A549 (cell line): ENCODE results near the gene VAT1L. TPM values are rescaled to one million over a fixed set of nuclear protein-coding genes. Genes with fewer than 3 reads are reported as not detected.
A peak's percentile ranks its signal among the peaks of the same experiment; 100 is the strongest.

Experiments
- ATAC-seq, 2 experiments: fragments of 200-7000 bp in 1 of 2; fragments of >200 bp in 1 of 2; cut with Nextera tagmentation in 1 of 2; cut with Tn5 transposase in 1 of 2; 3 replicates each; pipeline versions ENCODE4 v1.8.0 to v1.9.1; 2018 to 2020; ENCODE audit warnings: mild to moderate bottlenecking in 1 of 2, moderate library complexity in 1 of 2
- CTCF ChIA-PET: fragments of 300-600 bp; sonication (Branson Sonifier 250); formaldehyde crosslinking; extraction: SDS; loops from one replicate; lab custom pipeline; 2021; ENCODE audit warnings: antibody characterized with exemption, inconsistent platforms; lab: Yijun Ruan, JAX
- POLR2A ChIA-PET: fragments of 350-600 bp; formaldehyde crosslinking; extraction: SDS; loops from one replicate; lab custom pipeline; 2021; ENCODE audit warnings: antibody characterized with exemption, inconsistent platforms; lab: Yijun Ruan, JAX
- DNase-seq, 2 experiments: peaks; one replicate each; pipeline versions ENCODE4 v3.0.0 to v3.0.0-alpha.2; 2011 to 2016; ENCODE audit warnings: low read depth in 1 of 2, low spot score in 1 of 2
- FAIRE-seq: peaks from 2 replicates; lab custom pipeline; 2011; peaks lifted over from hg19 to GRCh38; lab: Jason Lieb, UNC
- H3K27ac ChIP-seq, 2 experiments: fragments of >200 bp; sonication (Bioruptor Twin); formaldehyde crosslinking; 3 replicates each; pipeline ENCODE4 v1.5.1; 2016 to 2017
- H3K4me1 ChIP-seq: fragments of >200 bp; sonication (Bioruptor Twin); formaldehyde crosslinking; 3 replicates; pipeline ENCODE4 v1.6.1; 2016
- H3K4me2 ChIP-seq: fragments of >200 bp; sonication (Bioruptor Twin); formaldehyde crosslinking; 3 replicates; pipeline ENCODE4 v1.6.1; 2016
- H3K4me3 ChIP-seq: fragments of >200 bp; sonication (Bioruptor Twin); formaldehyde crosslinking; 3 replicates; pipeline ENCODE4 v1.5.1; 2016
- H3K9me3 ChIP-seq: fragments of >200 bp; sonication (Bioruptor Twin); formaldehyde crosslinking; 3 replicates; pipeline ENCODE4 v1.6.1; 2016
- BCL3 ChIP-seq: fragments of >200 bp; sonication (Bioruptor Twin); formaldehyde crosslinking; IDR thresholded peaks from 3 replicates; pipeline ENCODE4 v1.6.1; 2016
- CBX2 ChIP-seq: fragments of 200-600 bp; sonication (generic); IDR thresholded peaks from 2 replicates; pipeline ENCODE4 v1.6.1; 2016; ENCODE audit warnings: low read depth, mild to moderate bottlenecking, borderline replicate concordance
- CTCF ChIP-seq: fragments of >200 bp; sonication (Bioruptor Twin); formaldehyde crosslinking; IDR thresholded peaks from 3 replicates; pipeline ENCODE4 v1.5.1; 2016
- E2F6 ChIP-seq: IDR thresholded peaks from 2 replicates; pipeline ENCODE4 v1.6.1; 2012; ENCODE audit warnings: low read depth, borderline replicate concordance
- ELK1 ChIP-seq: fragments of 150-350 bp; IDR thresholded peaks from 2 replicates; pipeline ENCODE4 v1.6.1; 2014; ENCODE audit warnings: low read depth, mild to moderate bottlenecking, low read length
- FOSL2 ChIP-seq, 2 experiments: fragments of 450-650 bp in 1 of 2; fragments of >200 bp in 1 of 2; sonication (Bioruptor Twin) in 1 of 2; formaldehyde crosslinking; IDR thresholded peaks; 2 replicates each; pipeline versions ENCODE4 v1.5.0 to v1.6.1; 2016 to 2020; ENCODE audit warnings: mild to moderate bottlenecking in 1 of 2, moderate library complexity in 1 of 2
- HDAC2 ChIP-seq: fragments of 200-600 bp; sonication (generic); IDR thresholded peaks from 2 replicates; pipeline ENCODE4 v1.6.1; 2016
- HMGXB4 ChIP-seq: fragments of 250-450 bp; sonication (Bioruptor Pico); IDR thresholded peaks from 2 replicates; pipeline ENCODE4 v1.5.0; 2021; ENCODE audit warnings: mild to moderate bottlenecking, moderate library complexity, borderline replicate concordance
- HOXB13 ChIP-seq: fragments of 250-450 bp; sonication (Bioruptor Pico); IDR thresholded peaks from 2 replicates; pipeline ENCODE4 v1.5.0; 2020; ENCODE audit warnings: low read depth, mild to moderate bottlenecking, moderate library complexity
- JUNB ChIP-seq: fragments of >200 bp; sonication (Bioruptor Twin); formaldehyde crosslinking; IDR thresholded peaks from 2 replicates; pipeline ENCODE4 v1.6.1; 2016
- KDM1A ChIP-seq: fragments of 200-600 bp; sonication (generic); IDR thresholded peaks from 2 replicates; pipeline ENCODE4 v1.6.1; 2016; ENCODE audit warnings: low read depth, mild to moderate bottlenecking
- KDM5A ChIP-seq: fragments of 200-600 bp; sonication (generic); IDR thresholded peaks from 2 replicates; pipeline ENCODE4 v1.6.1; 2016; ENCODE audit warnings: antibody characterized with exemption, mild to moderate bottlenecking
- MYC ChIP-seq: IDR thresholded peaks from 2 replicates; pipeline ENCODE4 v1.6.1; 2012; ENCODE audit warnings: mild to moderate bottlenecking, inconsistent platforms, low read length, improper control_type of control experiment, borderline replicate concordance
- NFE2L2 ChIP-seq: fragments of 150-350 bp; conservative IDR thresholded peaks from 2 replicates; pipeline ENCODE4 v1.6.1; 2014; ENCODE audit warnings: low read length
- POLR2AphosphoS2 ChIP-seq: conservative IDR thresholded peaks from 2 replicates; pipeline ENCODE4 v1.6.1; 2012; ENCODE audit warnings: low read length, improper control_type of control experiment, inconsistent platforms
- RAD21 ChIP-seq, 2 experiments: fragments of >200 bp in 1 of 2; sonication (Bioruptor Twin) in 1 of 2; formaldehyde crosslinking in 1 of 2; IDR thresholded peaks in 1 of 2; conservative IDR thresholded peaks in 1 of 2; 2 replicates in 1 of 2; 3 replicates in 1 of 2; pipeline ENCODE4 v1.6.1; 2012 to 2018; ENCODE audit warnings: inconsistent platforms in 1 of 2
- SMC3 ChIP-seq: fragments of >200 bp; sonication (Bioruptor Twin); formaldehyde crosslinking; IDR thresholded peaks from 3 replicates; pipeline ENCODE4 v1.6.1; 2018; ENCODE audit warnings: inconsistent platforms
- SREBF2 ChIP-seq: fragments of 450-650 bp; IDR thresholded peaks from 2 replicates; pipeline ENCODE4 v1.6.1; 2014; ENCODE audit warnings: mild to moderate bottlenecking, moderate library complexity
- USF2 ChIP-seq: fragments of 450-650 bp; IDR thresholded peaks from 2 replicates; pipeline ENCODE4 v1.6.1; 2014; ENCODE audit warnings: antibody characterized with exemption
- ZNF302 ChIP-seq: fragments of 250-450 bp; sonication (Bioruptor Pico); IDR thresholded peaks from 2 replicates; pipeline ENCODE4 v1.9.0; 2021; ENCODE audit warnings: inconsistent platforms, mild to moderate bottlenecking, moderate library complexity
- WGBS: methylation state at CpG from one replicate; pipeline ENCODE4 v1.1.6; 2017; ENCODE audit errors: missing lambda C conversion rate; 5-methylcytosine and 5-hydroxymethylcytosine counted together
- polyA plus RNA-seq, 4 experiments: library from polyadenylated mRNA; depleted of rRNA in 3 of 4; stranded (reverse); fragments of >200 nt; fragmentation: RNase III in 1 of 4; extraction: RNeasy Plus Mini Kit Qiagen cat#74134 plus additional on column Dnase treatment in 1 of 4; gene quantifications; 2 replicates in 3 of 4; 3 replicates in 1 of 4; pipeline ENCODE4 v1.2.3, GENCODE V29; 2011 to 2017

The VAT1L gene
- polyA plus RNA-seq, 2 of the 4 experiments (the other 2 are of a cell fraction) = not detected

- no peak for TF ChIP-seq FOSL2 (IDR thresholded peaks at IDR 0.05)
- no peak for TF ChIP-seq FOSL2 (CRISPR knock-in tag; IDR thresholded peaks at IDR 0.05)
Observed at GRCh38 chr16:77931058-77931457, 142.7 kb downstream of the VAT1L start (continued).

- ChIA-PET POLR2A (no interaction called here), CTCF (interaction anchor here (0.6 kb wide), 1 partner anchor 37 kb away, joined by 3 read pairs; no protein-coding TSS in a partner anchor)
- ATAC-seq (no peak), FAIRE-seq (no peak), DNase-seq (peak in 1 of 2 experiments; percentile 2)
- H3K4me2 ChIP-seq = no peak overlapping the region
- WGBS = 12% methylated on average over 7 of the region's 7 CpGs
- H3K27ac ChIP-seq = no peak overlapping the region
- no peaks in the 10 kb centered on the region for H3K4me1 ChIP-seq
- TF ChIP-seq NFE2L2 (no peak), KDM5A (no peak), KDM1A (no peak), MYC (no peak)
- no peak overlapping the region for H3K4me3 ChIP-seq
- H3K9me3 ChIP-seq = peaks cover 8% of the 10 kb centered on the region; the same call in 1 of the 3 replicates
Observed at GRCh38 chr16:77937473-77938149, 149.2 kb downstream of the VAT1L start.

- Histone ChIP-seq H3K27ac (no peak overlapping the region), H3K4me3 (no peak overlapping the region), H3K9me3 (peaks cover 8% of the 10 kb centered on the region; the same call in 1 of the 3 replicates), H3K4me1 (no peaks in the 10 kb centered on the region), H3K4me2 (no peak overlapping the region)
- DNase-seq (no peak), FAIRE-seq (no peak), ATAC-seq (no peak)
- no peak for TF ChIP-seq JUNB
- TF ChIP-seq FOSL2 (IDR thresholded peaks at IDR 0.05) = no peak
- no peak for TF ChIP-seq FOSL2 (CRISPR knock-in tag; IDR thresholded peaks at IDR 0.05)
- TF ChIP-seq ELK1 = no peak
- TF ChIP-seq SREBF2 = no peak
- no peak for TF ChIP-seq E2F6
- TF ChIP-seq HOXB13 (CRISPR knock-in tag) = no peak
- TF ChIP-seq POLR2AphosphoS2 = no peak
- no peak for TF ChIP-seq KDM1A
- ChIA-PET POLR2A (no interaction called here), CTCF (interaction anchor here (1.1 to 1.4 kb wide), 2 partner anchors 13 to 33 kb away, joined by 4 to 5 read pairs; no protein-coding TSS in a partner anchor)
- WGBS = 1% methylated on average over 5 of the region's 5 CpGs
Observed at GRCh38 chr16:77938913-77939312, 150.5 kb downstream of the VAT1L start.

GRCh38 chr16:77939968-77940367, 151.6 kb downstream of the VAT1L start:
- H3K4me2 ChIP-seq = no peak overlapping the region
- peaks cover 4% of the 10 kb centered on the region; the same call in 1 of the 3 replicates for H3K9me3 ChIP-seq
- WGBS = 44% methylated on average over 1 of the region's 1 CpG
- H3K4me3 ChIP-seq = no peak overlapping the region
- no peak overlapping the region for H3K27ac ChIP-seq
- CTCF ChIA-PET = interaction anchor here (0.6 to 1.4 kb wide), 6 partner anchors 12 to 863 kb away, joined by 3 to 5 read pairs (median 4); no protein-coding TSS in a partner anchor
- no peak for DNase-seq
- ATAC-seq = no peak
- POLR2A ChIA-PET = no interaction called here
- no peaks in the 10 kb centered on the region for H3K4me1 ChIP-seq
- FAIRE-seq = no peak
- TF ChIP-seq USF2 = no peak
- no peak for TF ChIP-seq SMC3
- TF ChIP-seq ELK1 = no peak
- TF ChIP-seq CTCF = no peak
- no peak for TF ChIP-seq RAD21 (conservative IDR thresholded peaks at IDR 0.05 in 1 of 2, IDR thresholded peaks at IDR 0.05 in 1 of 2)
- TF ChIP-seq HDAC2 = no peak
- no peak for TF ChIP-seq HMGXB4 (CRISPR knock-in tag)
- TF ChIP-seq BCL3 = no peak
- TF ChIP-seq ZNF302 = no peak
- no peak for TF ChIP-seq CBX2
